SK-N-SH (cell line): ENCODE results near the gene CCDC183.

Experiments
- EP300 ChIP-seq, 2 experiments: IDR thresholded peaks; 2 replicates each; pipeline versions ENCODE4 v1.4.0 to v1.6.1; 2012; ENCODE audit warnings: borderline replicate concordance in 1 of 2, low read depth in 1 of 2, low read length in 1 of 2
- EZH2phosphoT487 ChIP-seq: fragments of 200-600 bp; sonication (generic); IDR thresholded peaks from 2 replicates; pipeline ENCODE4 v1.6.1; 2017; ENCODE audit warnings: low read depth, mixed run types, mild to moderate bottlenecking, antibody characterized with exemption, moderate library complexity, borderline replicate concordance
- FOXJ3 ChIP-seq: sonication (generic); formaldehyde crosslinking; IDR thresholded peaks from 2 replicates; pipeline ENCODE4 v1.5.1; 2020; ENCODE audit warnings: mild to moderate bottlenecking, missing genetic modification reagents
- FOXM1 ChIP-seq: IDR thresholded peaks from 2 replicates; pipeline ENCODE4 v1.4.0; 2012; ENCODE audit warnings: low read depth, mild to moderate bottlenecking
- GATA2 ChIP-seq: sonication (generic); formaldehyde crosslinking; IDR thresholded peaks from 2 replicates; pipeline ENCODE4 v1.5.0; 2020; ENCODE audit warnings: mild to moderate bottlenecking, missing genetic modification reagents
- POLR2AphosphoS5 ChIP-seq: IDR thresholded peaks from 2 replicates; pipeline ENCODE4 v1.6.1; 2012; ENCODE audit warnings: low read depth, low read length
- RAD21 ChIP-seq: IDR thresholded peaks from 2 replicates; pipeline ENCODE4 v1.6.1; 2012; ENCODE audit warnings: mild to moderate bottlenecking, low read length
- RFX5 ChIP-seq: IDR thresholded peaks from 2 replicates; pipeline ENCODE4 v1.6.1; 2012; ENCODE audit warnings: mild to moderate bottlenecking, improper control_type of control experiment, low read length
- RXRA ChIP-seq: IDR thresholded peaks from 2 replicates; pipeline ENCODE4 v1.4.0; 2012; ENCODE audit warnings: low read depth, mild to moderate bottlenecking, borderline replicate concordance
- SMC3 ChIP-seq: IDR thresholded peaks from 2 replicates; pipeline ENCODE4 v1.6.1; 2012; ENCODE audit warnings: low read depth, low read length, improper control_type of control experiment
- TEAD4 ChIP-seq: IDR thresholded peaks from 2 replicates; pipeline ENCODE4 v1.4.0; 2012; ENCODE audit warnings: mild to moderate bottlenecking, borderline replicate concordance; ENCODE audit not compliant: insufficient read depth
- TF ChIP-seq, protein P1 (sequence below): fragments of 200-600 bp; sonication (generic); IDR thresholded peaks from 2 replicates; pipeline ENCODE4 v1.6.1; 2017; ENCODE audit warnings: antibody characterized with exemption, mild to moderate bottlenecking, moderate library complexity
- TF ChIP-seq, protein P2 (sequence below): IDR thresholded peaks from 2 replicates; pipeline ENCODE4; 2012

DNA sequence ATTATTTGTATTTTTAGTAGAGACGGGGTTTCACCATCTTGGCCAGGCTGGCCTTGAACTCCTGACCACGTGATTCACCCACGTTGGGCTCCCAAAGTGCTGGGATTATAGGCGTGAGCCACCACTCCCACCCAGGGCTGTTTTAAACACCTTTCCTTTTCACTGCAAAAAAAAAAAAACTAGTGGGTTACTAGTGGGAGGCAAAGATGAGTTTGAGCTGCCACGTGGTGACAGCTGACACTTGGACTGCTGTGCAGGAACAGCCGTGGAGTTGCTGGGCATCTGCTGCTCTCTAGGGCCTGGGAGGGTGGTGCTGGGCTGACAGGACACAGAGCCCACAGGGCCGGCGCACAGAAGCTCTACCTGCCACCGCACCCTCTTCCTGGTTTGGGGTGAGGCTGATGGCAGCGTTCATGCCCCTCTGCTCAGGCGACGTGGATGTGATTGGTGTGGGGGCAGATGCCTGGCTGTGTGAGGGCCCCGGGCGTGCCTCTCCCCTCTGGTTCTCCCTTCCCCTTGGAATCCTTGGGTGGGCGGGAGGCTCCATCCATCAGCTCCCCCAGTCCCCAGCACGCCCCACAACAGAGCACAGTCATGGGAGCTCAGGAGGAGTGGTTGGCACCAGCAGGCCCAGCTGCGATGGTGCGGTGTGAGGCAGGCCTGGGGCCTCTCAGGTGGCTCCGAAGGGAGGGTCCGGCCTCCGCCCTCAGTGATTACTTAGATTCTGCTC, 28.5 kb downstream of the CCDC183 start:
- TF ChIP-seq, protein P1, sequence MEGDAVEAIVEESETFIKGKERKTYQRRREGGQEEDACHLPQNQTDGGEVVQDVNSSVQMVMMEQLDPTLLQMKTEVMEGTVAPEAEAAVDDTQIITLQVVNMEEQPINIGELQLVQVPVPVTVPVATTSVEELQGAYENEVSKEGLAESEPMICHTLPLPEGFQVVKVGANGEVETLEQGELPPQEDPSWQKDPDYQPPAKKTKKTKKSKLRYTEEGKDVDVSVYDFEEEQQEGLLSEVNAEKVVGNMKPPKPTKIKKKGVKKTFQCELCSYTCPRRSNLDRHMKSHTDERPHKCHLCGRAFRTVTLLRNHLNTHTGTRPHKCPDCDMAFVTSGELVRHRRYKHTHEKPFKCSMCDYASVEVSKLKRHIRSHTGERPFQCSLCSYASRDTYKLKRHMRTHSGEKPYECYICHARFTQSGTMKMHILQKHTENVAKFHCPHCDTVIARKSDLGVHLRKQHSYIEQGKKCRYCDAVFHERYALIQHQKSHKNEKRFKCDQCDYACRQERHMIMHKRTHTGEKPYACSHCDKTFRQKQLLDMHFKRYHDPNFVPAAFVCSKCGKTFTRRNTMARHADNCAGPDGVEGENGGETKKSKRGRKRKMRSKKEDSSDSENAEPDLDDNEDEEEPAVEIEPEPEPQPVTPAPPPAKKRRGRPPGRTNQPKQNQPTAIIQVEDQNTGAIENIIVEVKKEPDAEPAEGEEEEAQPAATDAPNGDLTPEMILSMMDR = no peak
- no peak for TF ChIP-seq POLR2AphosphoS5
- TF ChIP-seq FOXM1 = no peak
- TF ChIP-seq SMC3 = no peak
- TF ChIP-seq, protein P2, sequence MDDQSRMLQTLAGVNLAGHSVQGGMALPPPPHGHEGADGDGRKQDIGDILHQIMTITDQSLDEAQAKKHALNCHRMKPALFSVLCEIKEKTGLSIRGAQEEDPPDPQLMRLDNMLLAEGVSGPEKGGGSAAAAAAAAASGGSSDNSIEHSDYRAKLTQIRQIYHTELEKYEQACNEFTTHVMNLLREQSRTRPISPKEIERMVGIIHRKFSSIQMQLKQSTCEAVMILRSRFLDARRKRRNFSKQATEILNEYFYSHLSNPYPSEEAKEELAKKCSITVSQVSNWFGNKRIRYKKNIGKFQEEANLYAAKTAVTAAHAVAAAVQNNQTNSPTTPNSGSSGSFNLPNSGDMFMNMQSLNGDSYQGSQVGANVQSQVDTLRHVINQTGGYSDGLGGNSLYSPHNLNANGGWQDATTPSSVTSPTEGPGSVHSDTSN = no peak
- no peak for TF ChIP-seq RFX5
- no peak for TF ChIP-seq TEAD4
- no peak for TF ChIP-seq RXRA
- TF ChIP-seq GATA2 (CRISPR knock-in tag) = no peak
- TF ChIP-seq EP300 (IDR thresholded peaks at IDR 0.05; ENCODE audit: borderline replicate concordance in 1 of 2, low read depth in 1 of 2, low read length in 1 of 2) = no peak
- no peak for TF ChIP-seq FOXJ3 (CRISPR knock-in tag)
- TF ChIP-seq RAD21 = no peak
- TF ChIP-seq EZH2phosphoT487 = no peak
